Karpas-422 (cell line): ENCODE data around the gene CTTN. TPM values are rescaled to one million over a fixed set of nuclear protein-coding genes. Genes with fewer than 3 reads are reported as not detected.
"Not testable (repeated sequence)": the region's sequence is repeated elsewhere in the genome, so short reads cannot be mapped to it uniquely, and the experiment has no call there.

ENCODE experiments used
- DNase-seq: peaks from one replicate; pipeline ENCODE4 v3.0.0-alpha.2; 2015
- H2AFZ ChIP-seq: fragments of 200-600 bp; sonication (generic); 2 replicates; pipeline ENCODE4 v1.6.1; 2014; ENCODE audit warnings: antibody characterized with exemption, low read length, mixed read lengths
- H3K27ac ChIP-seq: fragments of 200-600 bp; sonication (generic); 2 replicates; pipeline ENCODE4 v1.5.1; 2014; ENCODE audit warnings: mild to moderate bottlenecking, low read length, moderate library complexity
- H3K27me3 ChIP-seq: fragments of 200-600 bp; sonication (generic); 2 replicates; pipeline ENCODE4 v1.6.1; 2014; ENCODE audit warnings: low read length, mixed read lengths
- H3K36me3 ChIP-seq: fragments of 200-600 bp; sonication (generic); 2 replicates; pipeline ENCODE4 v1.6.1; 2014; ENCODE audit warnings: low read length, mixed read lengths; ENCODE audit not compliant: insufficient read depth
- H3K4me1 ChIP-seq: fragments of 200-600 bp; sonication (generic); 2 replicates; pipeline ENCODE4 v1.6.1; 2014; ENCODE audit warnings: mild to moderate bottlenecking, low read length, mixed read lengths
- H3K4me2 ChIP-seq: fragments of 200-600 bp; sonication (generic); 2 replicates; pipeline ENCODE4 v1.6.1; 2014; ENCODE audit warnings: low read length, low read depth, mild to moderate bottlenecking; ENCODE audit not compliant: poor library complexity, severe bottlenecking
- H3K4me3 ChIP-seq: fragments of 200-600 bp; sonication (generic); 2 replicates; pipeline ENCODE4 v1.5.1; 2014; ENCODE audit warnings: mild to moderate bottlenecking, antibody characterized with exemption, low read length, mixed read lengths
- H3K79me2 ChIP-seq: fragments of 200-600 bp; sonication (generic); 2 replicates; pipeline ENCODE4 v1.6.1; 2014; ENCODE audit warnings: mild to moderate bottlenecking, low read length, mixed read lengths
- H3K9ac ChIP-seq: fragments of 200-600 bp; sonication (generic); 2 replicates; pipeline ENCODE4 v1.6.0; 2014; ENCODE audit warnings: low read length
- H3K9me2 ChIP-seq: fragments of 200-600 bp; sonication (generic), shearing (Covaris generic); replicated peaks from 2 replicates; pipeline ENCODE4 v1.6.0; 2014; ENCODE audit warnings: mild to moderate bottlenecking, low read length, moderate library complexity; ENCODE audit not compliant: insufficient read depth
- H3K9me3 ChIP-seq: fragments of 300-700, 200-600 bp; sonication (generic); 2 replicates; pipeline ENCODE4 v1.6.1; 2014; ENCODE audit warnings: low read length, mixed read lengths
- H4K20me1 ChIP-seq: fragments of 200-600 bp; sonication (generic); 2 replicates; pipeline ENCODE4 v1.6.1; 2014; ENCODE audit warnings: mild to moderate bottlenecking, antibody characterized with exemption, low read length, low read depth; ENCODE audit not compliant: insufficient read depth
- total RNA-seq: library from RNA; depleted of rRNA; stranded (reverse); fragments of >200 nt; shearing (Covaris generic); gene quantifications from 2 replicates; pipeline ENCODE4 v1.2.3, GENCODE V29; 2014; ENCODE audit warnings: low replicate concordance

The CTTN gene
- total RNA-seq, 1 experiment from 2014 or later, result 143 TPM

DNA sequence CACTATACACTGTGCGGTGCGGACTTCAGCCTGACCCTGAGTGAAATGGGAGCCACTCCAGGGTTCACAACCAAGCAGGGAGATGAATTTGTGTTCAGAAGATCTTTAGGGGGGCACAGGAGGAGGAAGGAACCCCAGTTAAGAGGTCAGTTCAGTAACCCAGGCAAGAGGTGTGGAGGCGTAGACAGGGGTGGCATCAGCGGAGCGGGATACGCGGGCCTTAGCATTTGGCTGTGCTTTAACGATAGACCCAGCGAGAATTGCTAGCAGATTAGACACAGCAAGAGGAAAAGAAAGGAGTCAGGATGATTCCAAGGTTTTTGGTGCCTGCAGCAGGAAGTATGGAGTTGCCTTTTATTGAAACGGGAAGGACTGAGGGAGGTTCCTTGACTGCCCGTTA is 46.8 kb downstream of the CTTN start:
- H3K36me3 ChIP-seq, result no peaks in the 10 kb centered on the region
- DNase-seq, result no peak
- no peak overlapping the region for H3K4me3 ChIP-seq
- no peak overlapping the region for H3K4me2 ChIP-seq
- H3K9ac ChIP-seq, result no peak overlapping the region
- H3K9me2 ChIP-seq, result no peaks in the 10 kb centered on the region
- H3K79me2 ChIP-seq, result no peaks in the 10 kb centered on the region
- H4K20me1 ChIP-seq, result 0 out of 2 replicates have a peak, but pooled peaks cover 4% of the 10 kb centered on the region
- no peak overlapping the region for H3K27ac ChIP-seq
- no peaks in the 10 kb centered on the region for H3K27me3 ChIP-seq
- no peak overlapping the region for H2AFZ ChIP-seq
- H3K9me3 ChIP-seq, result peaks cover 6% of the 10 kb centered on the region; the same call in 1 of the 2 replicates
- H3K4me1 ChIP-seq, result no peaks in the 10 kb centered on the region

DNA sequence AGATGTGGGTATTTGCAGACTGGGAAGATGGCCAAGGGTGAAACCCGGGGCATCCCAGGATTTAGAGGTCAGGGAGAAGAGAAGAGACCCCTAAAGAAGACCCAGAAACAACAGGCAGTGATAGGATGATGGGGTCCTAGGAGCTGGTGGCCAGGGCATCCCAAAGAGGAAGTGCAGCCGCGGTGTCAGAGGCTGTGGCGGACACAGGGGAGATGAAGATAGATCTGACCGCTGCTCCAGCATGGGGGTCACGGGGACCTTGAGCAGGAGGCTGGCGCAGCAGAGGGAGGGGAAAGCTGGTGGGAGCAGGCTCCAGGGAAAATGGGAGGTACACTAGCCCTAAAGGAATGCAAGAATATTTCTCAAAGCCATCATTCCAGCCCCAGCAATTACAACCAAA is 47.3 kb downstream of the CTTN start:
- Histone ChIP-seq H3K9me3 (peaks cover 6% of the 10 kb centered on the region; the same call in 1 of the 2 replicates), H3K27me3 (no peaks in the 10 kb centered on the region), H3K9ac (no peak overlapping the region), H3K4me2 (no peak overlapping the region), H4K20me1 (no peaks in the 10 kb centered on the region), H3K9me2 (no peaks in the 10 kb centered on the region), H3K79me2 (no peaks in the 10 kb centered on the region), H3K27ac (no peak overlapping the region), H3K36me3 (no peaks in the 10 kb centered on the region), H2AFZ (no peak overlapping the region), H3K4me3 (no peak overlapping the region), H3K4me1 (no peaks in the 10 kb centered on the region)
- no peak for DNase-seq

DNA sequence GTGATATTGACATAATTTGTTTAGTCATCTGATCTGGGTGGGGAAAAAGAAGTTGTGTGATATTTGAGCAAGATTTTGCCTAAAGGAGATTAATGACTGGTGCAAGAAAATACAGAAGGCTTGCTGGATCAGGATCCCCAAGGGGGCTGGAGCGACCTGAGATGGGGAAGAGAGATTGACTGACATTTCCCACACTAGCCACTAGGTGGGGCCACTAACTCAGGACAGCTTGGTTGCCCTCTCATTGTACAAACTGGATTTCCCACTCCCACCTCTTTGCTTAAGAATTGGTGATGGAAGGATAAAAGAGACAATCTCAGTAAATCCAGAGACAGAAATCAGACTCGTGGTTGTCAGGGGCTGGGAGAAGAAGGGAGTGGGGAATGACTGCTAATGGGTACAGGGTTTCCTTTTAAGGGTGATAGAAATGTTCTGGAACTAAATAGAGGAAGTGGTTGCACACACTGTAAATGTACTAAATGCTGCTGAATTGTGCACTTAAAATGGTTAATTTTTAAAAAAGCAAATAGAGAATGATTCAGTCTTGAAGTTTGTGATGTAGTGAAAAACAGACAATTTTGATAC is 50.7 kb downstream of the CTTN start:
- Histone ChIP-seq H3K4me2 (no peak overlapping the region), H3K4me1 (no peaks in the 10 kb centered on the region), H3K4me3 (no peak overlapping the region), H3K27me3 (no peaks in the 10 kb centered on the region), H3K9ac (no peak overlapping the region), H3K79me2 (no peaks in the 10 kb centered on the region), H3K9me3 (peaks cover 6% of the 10 kb centered on the region; the same call in 1 of the 2 replicates), H3K36me3 (no peaks in the 10 kb centered on the region), H2AFZ (no peak overlapping the region), H3K9me2 (no peaks in the 10 kb centered on the region), H3K27ac (no peak overlapping the region), H4K20me1 (no peaks in the 10 kb centered on the region)
- DNase-seq, result peak; percentile 51

DNA sequence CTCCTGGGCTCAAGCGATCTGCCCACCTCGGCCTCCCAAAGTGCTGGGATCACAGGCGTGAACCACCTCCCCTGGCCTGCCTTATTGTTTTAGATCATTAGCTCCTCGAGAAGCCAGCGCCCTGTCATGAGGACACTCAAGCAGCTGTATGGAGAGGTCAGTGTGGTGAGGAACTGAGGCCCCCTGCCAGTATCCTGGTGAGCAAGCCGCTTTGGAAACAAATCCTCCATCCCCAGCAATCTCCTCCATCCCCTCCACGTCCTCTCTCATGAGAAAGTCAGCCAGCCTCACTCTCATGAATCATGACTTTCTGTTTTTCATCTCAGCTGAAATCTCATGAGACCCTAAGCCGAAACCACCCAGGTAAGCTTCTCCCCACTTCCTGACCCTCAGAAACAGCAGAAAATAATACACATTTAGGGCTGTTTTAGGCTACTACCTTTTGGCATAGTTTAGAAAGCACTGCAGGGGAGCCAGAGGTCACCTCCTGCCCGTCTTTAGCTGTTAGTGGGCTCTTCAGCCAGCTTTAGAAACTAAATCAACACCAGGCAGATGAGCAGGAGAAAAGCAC is 56.0 kb downstream of the CTTN start:
- Histone ChIP-seq H2AFZ (no peak overlapping the region), H3K4me1 (no peaks in the 10 kb centered on the region), H3K36me3 (no peaks in the 10 kb centered on the region), H3K27ac (no peak overlapping the region), H3K9ac (no peak overlapping the region), H3K9me3 (peaks cover 2% of the 10 kb centered on the region; the same call in 1 of the 2 replicates), H3K4me2 (no peak overlapping the region), H3K27me3 (no peaks in the 10 kb centered on the region), H3K9me2 (no peaks in the 10 kb centered on the region), H3K79me2 (no peaks in the 10 kb centered on the region), H4K20me1 (no peaks in the 10 kb centered on the region), H3K4me3 (no peak overlapping the region)
- DNase-seq, result no peak

DNA sequence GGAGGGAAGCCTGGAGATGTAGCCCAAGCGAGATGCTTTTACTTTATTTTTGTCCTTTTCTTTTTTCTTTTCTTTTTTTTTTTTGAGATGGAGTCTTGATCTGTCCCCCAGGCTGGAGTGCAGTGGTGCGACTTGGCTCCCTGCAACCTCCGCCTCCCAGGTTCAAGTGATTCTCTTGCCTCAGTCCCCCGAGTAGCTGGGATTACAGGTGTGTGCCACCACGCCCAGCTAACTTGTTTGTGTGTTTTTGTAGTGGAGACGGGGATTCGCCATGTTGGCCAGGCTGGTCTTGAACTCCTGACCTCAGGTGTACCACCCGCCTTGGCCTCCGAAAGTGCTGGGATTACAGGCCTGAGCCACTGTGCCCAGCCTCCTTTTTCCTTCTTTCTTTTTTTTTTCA is 56.5 kb downstream of the CTTN start:
- not testable (repeated sequence) for H3K9ac ChIP-seq, H3K4me3 ChIP-seq, H3K27ac ChIP-seq, H3K36me3 ChIP-seq, DNase-seq, H3K9me3 ChIP-seq, H3K9me2 ChIP-seq, H3K79me2 ChIP-seq, H3K27me3 ChIP-seq, H3K4me1 ChIP-seq, H3K4me2 ChIP-seq, H4K20me1 ChIP-seq, H2AFZ ChIP-seq

DNA sequence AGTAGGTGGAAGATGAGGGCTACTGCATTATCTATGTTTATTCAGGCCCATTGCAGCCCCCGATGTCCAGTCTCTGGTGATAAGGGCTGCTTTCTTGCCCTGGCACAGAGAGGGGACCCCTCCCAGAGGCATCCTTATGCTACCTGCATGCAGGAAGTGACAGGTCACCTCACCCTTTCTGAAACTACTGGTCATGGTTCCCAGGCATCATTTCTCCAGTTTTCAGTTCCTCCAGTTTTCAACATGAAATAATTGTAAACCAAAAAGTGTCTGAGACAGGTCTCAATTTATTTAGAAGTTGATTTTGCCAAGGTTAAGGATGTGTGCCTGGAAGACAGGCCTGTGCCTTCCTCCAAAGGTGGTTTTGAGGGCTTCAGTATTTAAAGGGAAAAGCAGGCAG is 57.0 kb downstream of the CTTN start:
- Histone ChIP-seq H3K4me1 (no peaks in the 10 kb centered on the region), H2AFZ (no peak overlapping the region), H3K4me3 (no peak overlapping the region), H3K9ac (no peak overlapping the region), H4K20me1 (no peaks in the 10 kb centered on the region), H3K9me2 (no peaks in the 10 kb centered on the region), H3K4me2 (no peak overlapping the region), H3K27ac (no peak overlapping the region), H3K27me3 (no peaks in the 10 kb centered on the region), H3K9me3 (no peaks in the 10 kb centered on the region; the same call in 1 of the 2 replicates), H3K36me3 (no peaks in the 10 kb centered on the region), H3K79me2 (no peaks in the 10 kb centered on the region)
- no peak for DNase-seq

DNA sequence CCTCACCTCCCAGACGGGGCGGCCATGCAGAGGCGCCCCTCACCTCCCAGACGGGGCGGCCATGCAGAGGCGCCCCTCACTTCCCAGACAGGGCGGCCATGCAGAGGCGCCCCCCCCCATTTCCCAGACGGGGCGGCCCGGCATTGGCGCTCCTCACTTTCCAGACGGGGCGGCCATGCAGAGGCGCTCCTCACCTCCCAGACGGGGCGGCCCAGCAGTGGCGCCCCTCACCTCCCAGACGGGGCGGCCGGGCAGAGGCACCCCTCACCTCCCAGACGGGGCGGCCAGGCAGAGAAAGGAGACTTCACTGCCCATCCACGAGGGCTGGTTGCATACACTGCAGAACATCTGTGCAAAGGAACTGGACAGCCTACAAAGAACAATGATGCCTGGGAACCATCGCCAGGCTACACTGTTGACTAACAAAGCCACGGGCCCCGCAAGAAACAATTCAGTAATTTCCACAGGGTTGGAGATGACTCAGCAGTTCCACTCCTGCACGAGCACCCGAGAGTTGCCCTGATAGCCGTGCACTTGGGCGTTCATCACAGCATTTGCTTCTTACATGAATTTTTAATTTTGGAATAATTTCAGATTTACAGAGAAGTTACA is 58.7 kb downstream of the CTTN start:
- DNase-seq, result no peak
- H3K27me3 ChIP-seq, result no peaks in the 10 kb centered on the region
- no peak overlapping the region for H2AFZ ChIP-seq
- no peaks in the 10 kb centered on the region for H3K9me2 ChIP-seq
- H3K27ac ChIP-seq, result no peak overlapping the region
- no peak overlapping the region for H3K4me3 ChIP-seq
- no peaks in the 10 kb centered on the region for H3K4me1 ChIP-seq
- no peaks in the 10 kb centered on the region for H4K20me1 ChIP-seq
- no peak overlapping the region for H3K4me2 ChIP-seq
- H3K79me2 ChIP-seq, result no peaks in the 10 kb centered on the region
- H3K9ac ChIP-seq, result no peak overlapping the region
- no peaks in the 10 kb centered on the region for H3K9me3 ChIP-seq
- no peaks in the 10 kb centered on the region for H3K36me3 ChIP-seq

DNA sequence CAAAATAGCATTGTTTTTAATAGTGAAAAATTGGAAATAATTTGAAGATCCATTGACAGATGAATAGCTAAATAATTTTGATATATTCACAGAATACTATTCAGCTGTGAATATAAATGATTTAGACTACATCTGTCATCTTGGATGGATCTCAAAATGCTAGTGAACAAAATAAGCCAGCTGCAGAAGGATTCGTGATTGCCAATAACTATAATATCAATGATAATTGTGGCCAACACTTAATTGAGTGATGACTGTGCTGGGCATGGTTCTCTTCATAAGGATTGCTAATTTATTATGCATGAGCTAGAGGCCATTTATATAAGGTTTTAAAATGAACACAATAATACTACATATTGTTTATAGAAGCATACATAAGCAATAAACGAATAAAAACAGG is 60.4 kb downstream of the CTTN start:
- Histone ChIP-seq H3K4me2 (no peak overlapping the region), H4K20me1 (no peaks in the 10 kb centered on the region), H3K9me3 (no peaks in the 10 kb centered on the region), H3K9me2 (no peaks in the 10 kb centered on the region), H3K9ac (no peak overlapping the region), H2AFZ (no peak overlapping the region), H3K79me2 (no peaks in the 10 kb centered on the region), H3K4me3 (no peak overlapping the region), H3K36me3 (no peaks in the 10 kb centered on the region), H3K27ac (no peak overlapping the region), H3K4me1 (no peaks in the 10 kb centered on the region), H3K27me3 (no peaks in the 10 kb centered on the region)
- no peak for DNase-seq
